ENCODE measurements around the gene AP2A1.

The AP2A1 gene

DNA sequence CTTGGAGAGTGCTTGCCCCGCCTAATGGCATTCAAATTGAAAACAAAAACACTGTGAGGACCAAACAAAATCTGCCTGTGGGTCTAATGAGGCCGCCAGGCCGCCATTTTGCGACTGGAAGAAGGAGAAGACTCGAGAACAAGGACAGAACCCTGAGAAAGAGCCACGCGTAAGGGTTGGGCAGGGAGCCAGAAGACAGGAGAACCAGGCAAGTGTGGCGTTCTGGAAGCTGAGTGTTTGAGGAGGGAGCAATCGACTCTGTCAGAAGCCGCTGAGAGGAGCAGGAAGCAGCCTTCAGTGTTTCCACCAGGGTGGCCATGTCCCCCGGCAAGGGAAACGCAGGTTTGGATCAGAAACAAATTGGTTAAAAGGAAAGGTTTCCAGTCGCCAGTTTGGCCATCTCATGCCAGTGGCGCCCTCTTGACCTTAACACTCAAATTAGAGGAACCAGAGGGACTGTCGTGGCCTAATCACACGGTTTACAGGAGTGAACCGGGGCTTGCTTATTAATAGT is 74.0 kb downstream of the AP2A1 start:
- DNase-seq: no peak

DNA sequence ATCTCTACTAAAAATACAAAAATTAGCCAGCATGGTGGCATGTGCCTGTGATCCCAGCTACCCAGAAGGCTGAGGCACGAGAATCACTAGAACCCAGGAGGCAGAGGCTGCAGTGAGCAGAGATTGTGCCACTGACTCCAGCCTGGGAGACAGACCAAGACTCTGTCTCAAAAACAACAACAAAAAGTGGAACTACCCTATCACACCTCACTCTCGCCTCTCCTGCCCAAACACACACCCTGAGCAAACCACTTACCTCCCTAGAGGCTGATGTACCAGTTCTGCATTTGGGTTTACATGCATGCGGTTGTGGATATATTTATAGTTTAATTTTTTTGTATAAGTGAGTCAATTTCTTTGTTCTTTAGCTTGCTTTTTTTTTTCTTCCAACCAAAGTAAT is 76.5 kb downstream of the AP2A1 start:
- no peak for DNase-seq

DNA sequence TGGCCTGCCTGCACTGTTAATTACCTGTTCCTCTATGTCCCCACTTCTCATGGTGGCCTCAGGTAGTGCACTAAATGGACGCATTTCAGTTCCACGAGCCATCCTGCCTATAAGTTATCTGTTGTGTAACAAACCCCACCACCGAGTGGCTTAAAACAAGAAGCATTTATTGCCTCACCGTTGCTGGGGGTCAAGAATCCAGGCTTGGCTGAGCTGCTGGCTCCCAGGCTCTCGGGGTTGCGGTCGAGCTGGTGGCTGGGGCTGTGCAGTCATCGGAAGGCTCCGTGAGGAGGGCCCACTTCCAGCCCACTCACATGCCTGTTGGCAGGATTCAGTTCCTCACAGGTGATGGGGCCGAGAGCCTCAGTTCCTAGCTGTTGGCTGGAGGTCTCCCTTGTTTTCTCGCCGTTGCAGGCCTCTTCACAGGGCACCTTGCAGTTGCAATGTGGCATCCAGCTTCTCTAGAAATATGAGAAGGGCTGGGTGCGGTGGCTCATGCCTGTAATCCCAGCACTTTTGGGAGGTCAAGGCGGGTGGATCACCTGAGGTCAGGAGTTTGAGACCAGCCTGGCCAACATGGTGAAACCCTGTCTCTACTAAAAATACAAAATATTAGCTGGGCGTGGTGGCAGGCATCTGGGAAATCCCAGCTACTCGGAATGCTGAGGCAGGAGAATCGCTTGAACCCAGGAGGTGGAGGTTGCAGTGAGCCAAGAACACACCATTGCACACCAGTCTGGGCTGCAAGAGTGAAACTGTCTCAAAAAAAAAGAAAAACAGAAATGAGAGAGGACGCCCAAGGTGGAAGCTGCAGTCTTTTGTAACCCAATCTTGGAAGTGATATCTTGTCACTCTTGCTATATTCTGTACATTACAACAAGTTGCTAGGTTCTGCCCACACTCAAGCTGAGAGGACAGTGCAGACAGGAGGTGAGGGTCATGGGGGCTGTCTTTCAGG is 77.6 kb downstream of the AP2A1 start:
- DNase-seq: no peak

DNA sequence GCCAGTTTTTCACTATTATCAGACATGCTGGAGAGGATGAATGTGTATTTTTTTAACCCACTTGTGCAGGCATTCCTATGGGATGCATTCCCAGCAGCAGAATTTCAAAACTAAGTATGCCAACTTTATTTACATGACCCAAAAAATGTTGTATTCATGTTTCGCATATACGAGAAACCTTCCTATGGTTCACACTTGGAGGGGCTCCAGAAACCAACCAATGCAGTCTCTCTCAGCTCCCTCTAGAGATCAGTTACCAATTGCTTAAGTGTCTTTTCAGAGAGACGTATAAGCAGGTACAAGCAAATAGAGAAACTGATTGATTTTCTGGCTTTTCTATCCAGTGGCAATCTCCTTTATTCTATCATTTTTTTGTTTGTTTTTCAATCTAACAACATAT is 78.6 kb downstream of the AP2A1 start:
- no peak for DNase-seq

DNA sequence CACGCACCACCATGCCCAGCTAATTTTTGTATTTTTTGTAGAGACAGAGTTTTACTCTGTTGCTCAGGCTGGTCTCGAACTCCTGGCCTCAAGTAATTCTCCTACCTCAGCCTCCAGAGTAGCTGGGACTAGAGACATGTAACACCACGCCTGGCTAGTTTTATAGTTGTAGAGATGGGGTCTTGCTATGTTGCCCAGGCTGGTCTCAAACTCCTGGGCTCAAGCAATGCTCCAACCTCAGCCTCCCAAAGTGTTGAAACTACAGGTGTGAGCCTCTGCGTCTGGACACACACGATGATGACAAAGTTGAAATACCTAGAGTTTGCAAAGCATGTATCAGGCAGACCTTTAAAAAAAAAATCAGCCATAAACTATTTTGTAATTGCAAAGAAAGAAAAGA is 79.6 kb downstream of the AP2A1 start:
- no peak for DNase-seq

DNA sequence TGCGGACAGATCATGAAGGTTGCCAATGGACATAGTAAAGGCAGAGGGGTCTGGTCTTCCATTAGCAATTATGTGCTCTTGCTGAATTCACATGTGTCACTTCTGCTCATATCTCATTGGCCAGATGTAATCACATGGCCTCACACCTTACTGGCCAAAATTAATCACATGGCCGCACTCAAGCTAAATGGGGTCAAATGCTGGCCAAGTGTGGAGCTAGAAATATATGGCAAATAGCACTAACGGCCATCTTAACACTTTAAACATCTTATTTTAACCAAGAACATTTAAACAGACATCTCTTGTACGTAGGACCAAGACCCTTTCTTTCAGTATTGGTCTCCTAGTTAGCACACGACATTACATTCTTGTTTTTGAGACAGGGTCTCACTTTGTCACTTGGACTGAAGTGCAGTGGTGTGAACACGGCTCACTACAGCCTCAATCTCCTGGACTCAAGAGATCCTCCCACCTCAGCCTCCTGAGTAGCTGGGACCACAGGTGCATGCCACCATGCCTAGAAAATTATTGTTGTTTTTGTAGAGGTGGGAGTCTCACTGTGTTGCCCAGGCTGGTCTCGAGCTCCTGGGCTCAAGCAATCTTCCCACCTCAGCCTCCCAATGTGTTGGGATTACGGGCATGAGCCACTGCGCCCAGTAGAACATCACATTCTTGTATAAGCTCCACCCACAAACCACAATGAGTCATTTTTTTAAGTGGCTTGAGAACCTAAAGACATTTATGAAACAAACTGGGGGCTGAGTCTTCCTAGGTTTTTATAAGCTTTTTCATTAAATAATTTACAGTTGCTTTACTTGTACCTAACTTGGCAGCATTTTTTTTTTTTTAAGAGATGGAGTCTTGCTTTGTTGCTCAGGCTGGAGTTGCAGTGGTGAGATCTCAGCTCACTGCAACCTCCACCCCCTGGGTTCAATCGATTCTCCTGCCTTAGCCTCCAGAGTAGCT is 81.2 kb downstream of the AP2A1 start:
- no peak for DNase-seq

DNA sequence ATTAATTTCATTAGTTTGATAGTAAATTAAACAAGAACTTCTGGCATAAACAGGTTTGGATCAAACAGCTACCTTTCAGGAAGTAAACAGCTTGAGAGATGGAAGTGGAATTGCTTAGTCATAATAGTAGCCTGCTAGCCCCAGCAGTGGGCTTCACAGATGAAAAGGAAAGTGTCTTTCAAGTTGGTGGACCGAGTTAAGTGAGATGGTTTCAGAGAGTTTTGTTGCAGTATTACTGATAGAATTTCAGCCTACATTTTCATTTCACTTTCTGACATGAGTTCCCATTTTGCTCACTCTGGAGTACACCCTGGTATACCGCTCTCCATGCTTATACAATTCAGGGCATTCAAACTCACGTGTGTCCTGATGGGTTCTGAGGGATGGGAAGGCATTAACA is 82.1 kb downstream of the AP2A1 start:
- DNase-seq: no peak

DNA sequence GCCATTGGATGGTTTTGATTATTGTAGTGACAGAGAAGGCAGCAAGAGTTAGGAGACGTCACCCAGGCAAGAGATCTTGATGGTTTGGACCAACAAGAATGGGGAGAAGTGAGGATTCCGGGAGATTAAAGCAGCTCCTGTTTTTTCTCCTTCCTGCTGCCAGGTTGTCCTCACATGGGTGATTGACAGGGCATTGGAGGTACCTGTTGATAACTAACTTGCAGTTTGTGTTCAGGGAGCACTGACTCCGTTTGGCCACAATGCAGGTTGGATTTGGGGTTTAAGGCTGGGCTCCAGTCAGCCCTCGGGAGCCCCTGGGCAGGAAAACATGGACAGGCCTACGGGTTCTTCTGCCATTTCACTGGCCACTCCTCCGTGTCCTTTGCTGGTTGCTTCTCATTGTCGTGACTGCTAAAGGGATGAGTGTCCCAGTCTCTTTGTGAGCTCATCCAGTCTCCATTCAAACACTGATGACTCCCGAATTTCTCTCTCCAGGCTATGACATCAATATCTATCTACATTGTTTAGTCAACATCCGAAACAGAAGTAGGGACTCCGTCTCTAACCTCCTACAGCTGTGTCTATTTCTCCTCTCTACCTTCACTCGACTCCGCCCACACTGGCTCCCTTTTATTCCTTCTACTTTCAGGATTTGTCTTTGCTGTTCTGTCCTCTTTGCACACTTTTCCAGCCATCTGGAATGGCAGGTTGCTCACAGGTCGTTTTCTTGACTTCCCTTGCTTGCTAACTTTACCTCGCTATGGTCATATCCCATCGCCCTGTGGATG is 82.8 kb downstream of the AP2A1 start:
- DNase-seq: no peak

DNA sequence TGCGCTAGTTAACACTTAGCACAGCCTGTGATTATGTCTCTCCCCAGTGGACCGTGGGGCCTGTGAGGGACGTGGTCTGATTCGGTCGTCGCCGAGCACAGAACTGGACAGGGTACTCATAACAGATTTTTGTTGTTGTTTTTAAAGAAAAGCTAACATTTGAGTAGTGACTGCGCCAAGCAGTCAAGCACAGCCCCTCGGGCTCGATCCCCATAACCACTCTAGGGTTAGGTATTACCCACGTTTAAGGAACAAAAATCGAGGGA is 83.4 kb downstream of the AP2A1 start:
- DNase-seq: no peak

DNA sequence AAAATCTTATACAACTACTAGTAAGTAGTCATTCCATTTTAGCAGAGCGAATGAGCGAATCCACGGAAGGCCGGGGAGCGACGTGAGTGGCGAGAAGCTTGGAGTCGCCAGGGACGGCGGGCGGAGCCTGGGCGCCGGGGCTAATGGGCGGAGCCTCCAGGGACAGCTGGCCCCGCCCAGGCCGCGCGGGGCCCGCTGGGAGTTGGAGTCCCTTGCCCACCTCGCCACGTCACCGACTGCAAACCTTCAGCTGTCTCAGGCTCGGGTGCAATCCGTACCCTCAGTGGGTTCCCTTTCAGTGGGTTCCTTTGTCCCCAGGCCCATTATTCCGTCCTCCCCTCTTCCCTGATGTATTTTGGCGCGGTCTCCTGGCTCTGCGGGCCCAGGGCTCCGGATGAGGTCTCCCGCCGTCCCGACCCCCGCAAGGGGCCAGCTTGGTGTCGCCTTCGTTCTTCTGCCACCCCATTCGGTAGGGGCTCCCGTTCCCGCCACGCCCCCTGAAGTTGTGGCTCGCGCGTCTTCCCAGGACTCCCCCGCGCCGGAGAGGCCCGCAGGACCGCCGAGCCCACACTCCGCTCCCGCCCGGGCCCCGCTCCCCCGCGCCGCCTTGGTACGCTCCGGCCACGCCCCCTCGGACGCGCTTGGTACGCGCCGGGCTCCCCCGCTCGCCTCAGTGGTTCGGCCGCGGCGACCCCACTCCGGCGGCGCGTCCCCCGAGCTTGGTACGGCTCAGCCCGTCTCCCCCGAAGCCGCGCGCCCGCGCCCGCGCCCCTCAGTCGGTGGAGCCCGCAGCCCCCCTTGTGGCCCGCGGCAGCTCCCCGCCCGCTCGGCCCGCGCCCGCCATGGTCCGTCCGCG is 83.9 kb downstream of the AP2A1 start, which contains the start of gene PTOV1:
TSS of gene PTOV1 (plus strand) at position 673 of the 856 bp plus-strand sequence.
- DNase-seq: peak; percentile 94

DNA sequence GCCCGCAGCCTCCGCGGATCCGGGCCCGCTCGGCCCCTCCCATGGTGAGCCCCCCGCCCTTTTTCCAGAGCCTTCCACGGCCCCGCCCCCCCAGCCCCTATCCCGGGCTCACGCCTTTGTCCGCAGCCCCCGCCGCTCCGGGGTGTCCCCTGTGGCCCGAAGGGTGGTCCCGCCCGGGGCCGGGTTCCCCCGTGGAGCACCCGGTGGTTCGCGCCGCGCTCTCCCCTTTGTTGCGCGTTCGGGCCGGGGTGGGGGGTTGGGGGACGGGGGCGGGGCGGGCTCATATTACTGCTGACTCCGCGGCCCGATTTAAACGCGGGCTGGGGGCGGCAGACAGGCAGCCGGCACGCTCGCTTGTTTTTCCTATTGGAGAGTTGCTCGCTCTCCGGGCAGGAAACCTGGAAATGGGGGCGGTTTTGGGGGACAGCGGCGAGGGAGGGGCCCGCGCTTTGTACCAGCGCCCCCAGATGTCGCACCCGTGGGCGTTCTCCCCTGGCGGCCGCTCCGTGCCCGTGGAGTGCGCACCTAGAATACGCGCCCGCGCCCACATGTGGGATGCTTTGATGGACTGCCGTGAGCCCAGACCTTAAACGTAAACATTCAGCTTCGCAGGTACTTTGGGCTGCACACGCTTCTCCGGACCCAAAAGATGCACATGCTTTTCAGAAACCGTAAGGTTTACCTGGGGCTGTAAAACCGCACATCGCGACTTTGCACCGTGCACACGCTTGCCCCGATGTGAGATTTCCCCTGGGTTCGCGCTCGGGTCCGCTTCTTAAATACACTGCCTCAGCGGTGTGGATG is 84.9 kb downstream of the AP2A1 start:
- no peak for DNase-seq

DNA sequence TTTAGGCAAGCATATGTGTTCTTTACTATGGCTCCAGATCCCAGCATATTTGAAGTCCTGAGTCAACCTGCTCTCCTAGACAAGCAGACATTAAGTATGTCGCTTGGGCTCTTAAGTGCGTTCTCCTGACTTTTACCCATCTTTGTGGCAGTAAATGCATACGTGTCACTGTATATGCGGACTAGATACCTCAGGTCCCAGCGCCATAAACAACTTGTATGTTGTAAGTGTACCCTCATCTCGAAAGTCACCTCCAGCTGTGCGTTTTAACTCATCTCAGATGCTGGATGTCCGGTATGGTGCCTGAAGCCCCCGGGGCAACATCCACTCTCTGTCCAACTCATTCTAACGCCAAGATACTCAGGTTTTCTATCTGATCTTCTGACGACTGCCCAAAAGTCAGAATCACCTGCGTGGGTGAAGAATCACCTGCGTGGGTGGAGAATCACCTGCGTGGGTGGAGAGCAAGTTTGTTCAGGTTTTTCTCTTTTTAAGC is 85.9 kb downstream of the AP2A1 start:
- no peak for DNase-seq

DNA sequence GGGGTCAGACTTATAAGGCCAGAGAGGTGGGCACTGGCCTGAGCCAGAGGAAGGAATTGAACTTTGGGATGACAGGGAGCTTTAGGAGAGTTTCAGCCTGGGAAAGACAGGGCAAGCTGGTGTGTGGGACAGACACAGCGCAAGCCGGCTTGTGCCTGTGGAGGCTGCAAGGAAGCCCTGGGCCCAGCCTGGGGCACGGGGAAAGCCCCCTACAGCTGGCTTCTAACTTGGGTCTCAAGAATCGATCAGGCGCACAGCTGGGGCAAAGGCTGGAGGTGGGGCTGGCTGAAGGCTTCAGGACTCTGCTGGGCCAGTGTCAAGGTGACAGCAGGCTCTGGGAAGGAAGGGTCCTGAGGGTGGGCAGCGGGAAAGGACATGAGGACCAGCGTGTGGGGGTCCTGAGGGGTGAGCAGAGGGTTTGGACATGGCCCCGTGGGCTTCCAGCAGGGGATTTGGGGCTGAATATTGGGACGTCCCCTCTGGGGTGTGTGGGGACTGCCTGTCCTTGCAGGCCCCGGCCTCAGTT is 87.1 kb downstream of the AP2A1 start:
- DNase-seq: no peak

DNA sequence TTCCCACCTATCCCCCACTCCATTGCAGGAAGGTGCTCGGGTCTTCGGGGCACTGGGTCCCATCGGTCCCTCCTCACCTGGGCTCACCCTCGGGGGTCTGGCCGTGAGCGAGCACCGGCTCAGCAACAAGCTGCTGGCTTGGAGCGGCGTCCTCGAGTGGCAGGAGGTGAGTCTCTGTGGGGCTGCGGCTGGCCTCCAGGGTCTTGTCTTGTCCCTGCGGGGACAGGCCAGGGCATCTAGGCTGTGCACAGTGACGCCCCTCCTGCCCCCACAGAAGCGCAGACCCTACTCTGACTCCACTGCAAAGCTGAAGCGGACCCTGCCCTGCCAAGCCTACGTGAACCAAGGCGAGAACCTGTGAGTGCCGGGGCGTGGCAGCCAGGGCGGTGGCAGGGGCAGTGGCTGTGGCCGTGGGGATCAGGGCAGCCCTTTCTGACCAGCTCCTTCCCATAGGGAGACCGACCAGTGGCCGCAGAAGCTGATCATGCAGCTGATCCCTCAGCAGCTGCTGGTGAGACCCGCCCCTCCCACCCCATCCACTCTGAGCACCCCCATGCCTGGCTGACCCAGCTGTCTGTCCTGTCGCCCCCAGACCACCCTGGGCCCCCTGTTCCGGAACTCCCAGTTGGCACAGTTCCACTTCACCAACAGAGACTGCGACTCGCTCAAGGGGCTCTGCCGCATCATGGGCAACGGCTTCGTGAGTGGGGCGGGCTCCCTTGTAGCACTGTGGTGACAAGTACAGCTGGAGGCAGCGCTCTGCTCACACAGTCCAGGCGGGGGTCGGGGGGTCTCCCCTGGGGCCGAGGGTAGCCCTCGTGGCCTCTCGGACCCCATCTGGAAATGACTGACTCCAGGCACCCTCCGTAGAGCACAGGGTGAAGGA is 87.8 kb downstream of the AP2A1 start:
- no peak for DNase-seq

DNA sequence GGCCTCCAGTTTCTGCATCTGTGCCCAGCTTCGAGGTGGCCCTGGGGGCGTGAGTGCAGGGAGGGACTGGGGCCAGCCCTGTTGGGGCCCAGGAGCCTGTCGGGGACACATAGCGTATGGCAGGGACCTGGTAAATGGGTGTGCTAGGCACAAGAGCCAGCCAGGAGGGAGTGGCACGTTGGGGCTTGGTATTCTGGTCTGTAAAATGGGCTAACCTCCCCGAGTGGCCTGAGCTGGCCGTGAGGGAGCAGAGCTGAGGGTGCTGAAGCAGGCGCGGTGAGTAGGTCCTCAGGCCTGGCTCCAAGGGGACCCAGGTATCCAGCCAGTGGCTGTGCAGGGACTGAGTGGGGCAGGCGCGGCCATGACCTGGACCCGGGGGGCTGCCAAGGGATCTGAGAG is 88.5 kb downstream of the AP2A1 start:
- no peak for DNase-seq

DNA sequence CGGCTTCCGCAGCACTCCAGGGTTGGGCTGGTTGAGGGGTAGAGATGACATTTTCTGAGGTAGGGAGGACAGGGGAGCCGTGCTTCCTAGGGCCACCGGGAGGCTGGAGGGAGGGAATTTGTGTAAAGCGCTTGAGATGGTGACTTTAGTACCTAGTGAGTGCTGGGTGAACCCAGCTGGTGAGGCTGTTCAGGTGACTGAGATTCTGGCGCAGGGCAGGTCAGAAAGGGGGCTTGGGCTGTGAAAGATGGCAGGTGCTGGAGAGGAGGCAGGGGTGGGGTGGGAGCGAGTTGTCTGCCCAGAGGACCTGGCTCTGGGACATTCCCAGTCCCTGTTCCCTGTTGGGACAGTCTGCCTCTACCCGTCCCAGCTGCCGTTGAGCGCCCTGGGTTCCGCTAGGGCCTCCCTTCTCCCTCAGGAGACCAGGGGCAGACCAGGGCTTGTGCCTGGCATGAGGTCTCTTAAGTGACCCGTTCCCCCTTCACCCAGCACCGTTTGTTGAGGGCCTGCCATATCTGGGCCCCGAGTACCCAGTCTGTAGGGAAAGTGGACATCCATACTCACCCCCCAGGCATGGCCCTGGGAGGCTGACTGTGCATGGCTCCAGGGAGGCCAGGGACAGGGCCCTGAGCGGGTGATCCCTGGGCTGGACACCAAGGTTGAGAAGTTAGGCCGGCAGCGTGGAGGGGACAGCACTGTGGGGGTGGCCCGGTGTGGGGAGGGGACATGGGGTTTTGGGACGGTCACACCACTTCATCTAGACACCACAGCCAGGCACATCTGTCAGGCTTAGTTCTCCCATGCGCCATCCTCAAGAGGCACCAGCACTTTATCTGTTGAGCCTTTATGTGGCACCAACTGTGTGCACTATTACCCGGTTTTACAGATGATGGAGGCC is 89.1 kb downstream of the AP2A1 start:
- no peak for DNase-seq

DNA sequence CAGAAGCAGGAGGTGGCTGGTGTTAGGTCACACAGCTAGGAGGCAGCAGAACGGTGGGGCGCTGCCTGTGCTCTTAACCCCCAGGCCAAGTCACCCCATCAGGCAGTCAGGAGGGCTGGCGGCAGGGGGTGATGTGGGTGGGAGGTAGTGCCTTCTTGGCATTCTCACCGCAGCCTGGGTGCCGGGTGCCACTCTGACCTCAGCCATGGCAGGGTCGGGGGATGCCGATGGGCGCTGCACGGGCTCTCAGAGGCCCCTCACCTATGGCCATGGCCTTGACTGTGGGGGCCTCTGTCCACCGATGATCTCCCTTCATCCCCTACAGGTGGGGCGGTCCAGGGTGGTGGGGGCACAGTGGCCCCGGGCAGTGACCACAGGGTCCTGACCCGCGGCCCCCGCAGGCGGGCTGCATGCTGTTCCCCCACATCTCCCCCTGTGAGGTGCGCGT is 89.8 kb downstream of the AP2A1 start:
- DNase-seq: no peak

Measured in KG1 (cell line).